Hematopoietic multipotent progenitor cell treated with erythropoietin and hydrocortisone succinate and interleukin-3 and kit ligand, for 15 days (in vitro differentiated cells): ENCODE measurements around the gene CLASP2.
"Not testable (repeated sequence)": the region's sequence is repeated elsewhere in the genome, so short reads cannot be mapped to it uniquely, and the experiment has no call there.

Source experiments
- DNase-seq: peaks from one replicate; pipeline ENCODE4 v3.0.0-alpha.2; 2015; ENCODE audit warnings: low spot score

The CLASP2 gene

GRCh38 chr3:33687406-33688010, 30.5 kb downstream of the CLASP2 start:
- no peak for DNase-seq

DNA sequence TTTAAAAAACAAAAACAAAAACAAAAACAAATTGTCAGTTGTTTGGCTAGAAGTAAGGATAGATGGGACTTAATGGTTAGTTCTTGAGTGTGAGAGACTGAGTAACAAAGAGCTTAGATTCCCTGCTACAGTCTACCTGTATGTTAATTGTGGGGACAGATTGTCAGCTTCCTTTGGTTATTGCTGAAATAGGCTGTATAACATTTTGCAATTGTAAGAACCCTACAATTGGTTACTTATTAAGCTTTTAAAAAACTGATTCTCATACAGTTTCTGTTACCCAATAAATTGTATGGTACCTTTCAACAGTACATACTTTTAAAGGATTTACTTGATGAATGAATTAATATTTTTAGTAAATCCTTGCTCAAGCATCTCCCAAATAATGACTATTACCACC, 35.3 kb downstream of the CLASP2 start:
- no peak for DNase-seq

- no peak for DNase-seq
These were observed 36.4 kb downstream of the CLASP2 start for GRCh38 chr3:33681667-33682066.

DNA sequence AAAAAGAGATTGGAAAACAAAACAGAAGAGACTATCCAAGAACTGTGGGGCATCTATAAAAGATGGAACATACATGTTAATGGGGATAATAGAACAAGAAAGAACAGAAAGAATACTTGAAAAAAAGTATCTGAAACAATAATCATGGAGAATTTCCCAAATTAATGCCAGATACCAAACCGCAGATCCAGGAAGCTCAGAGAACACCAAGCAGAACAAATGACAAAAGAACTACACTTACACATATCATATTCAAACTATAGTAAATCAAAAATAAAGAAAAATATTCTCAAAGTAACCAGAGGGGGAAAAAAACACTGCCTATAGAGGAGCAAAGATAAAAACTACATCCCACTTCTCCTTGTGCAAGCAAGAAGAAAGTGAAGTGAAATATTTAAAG, 40.0 kb downstream of the CLASP2 start:
- no peak for DNase-seq

DNA sequence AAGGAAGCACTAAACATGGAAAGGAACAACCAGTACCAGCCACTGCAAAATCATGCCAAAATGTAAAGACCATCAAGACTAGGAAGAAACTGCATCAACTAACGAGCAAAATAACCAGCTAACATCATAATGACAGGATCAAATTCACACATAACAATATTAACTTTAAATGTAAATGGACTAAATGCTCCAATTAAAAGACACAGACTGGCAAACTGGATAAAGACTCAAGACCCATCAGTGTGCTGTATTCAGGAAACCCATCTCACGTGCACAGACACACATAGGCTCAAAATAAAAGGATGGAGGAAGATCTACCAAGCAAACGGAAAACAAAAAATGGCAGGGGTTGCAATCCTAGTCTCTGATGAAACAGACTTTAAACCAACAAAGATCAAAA, 44.6 kb downstream of the CLASP2 start:
- DNase-seq = not testable (repeated sequence)

DNA sequence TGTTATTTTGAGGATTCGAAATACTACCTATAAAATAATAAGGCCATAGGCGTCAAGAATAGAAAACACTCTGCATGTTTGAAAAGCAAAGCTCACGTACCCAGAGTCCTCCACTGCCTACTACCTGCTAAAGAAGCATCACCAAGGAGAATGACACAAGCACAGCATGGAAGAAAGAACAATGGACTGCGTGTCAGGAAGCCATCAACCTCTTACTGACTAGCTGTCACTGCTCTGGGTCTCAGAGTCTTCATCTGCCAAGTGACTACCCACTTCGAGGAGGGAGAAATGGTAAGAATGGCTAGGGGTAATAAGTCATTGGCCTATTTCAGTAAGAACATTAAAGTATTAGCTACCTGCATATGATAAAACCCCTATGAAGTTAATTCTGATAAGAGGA, 49.4 kb downstream of the CLASP2 start:
- DNase-seq = no peak

DNA sequence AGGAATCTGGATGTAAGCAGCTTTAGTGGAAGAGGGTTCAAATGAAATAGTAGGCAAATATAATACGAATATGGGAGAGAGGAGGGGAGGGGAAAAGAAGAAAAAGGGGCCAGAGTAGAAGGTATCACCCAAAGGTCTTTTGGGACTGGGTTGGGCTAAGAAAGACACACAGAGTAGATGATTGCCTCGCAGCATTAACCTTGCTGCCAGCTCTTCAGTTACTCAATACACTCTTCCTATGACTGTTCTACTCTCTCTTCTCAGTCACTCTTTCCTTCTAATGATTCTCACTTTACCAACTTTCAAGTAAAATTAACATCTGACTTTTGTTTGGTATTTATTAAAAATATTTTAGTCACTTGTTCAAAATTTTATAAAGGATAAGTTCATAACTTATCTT, 52.8 kb downstream of the CLASP2 start:
- no peak for DNase-seq

GRCh38 chr3:33664195-33664594, 53.9 kb downstream of the CLASP2 start:
- no peak for DNase-seq

GRCh38 chr3:33663042-33663441, 55.0 kb downstream of the CLASP2 start:
- no peak for DNase-seq

DNA sequence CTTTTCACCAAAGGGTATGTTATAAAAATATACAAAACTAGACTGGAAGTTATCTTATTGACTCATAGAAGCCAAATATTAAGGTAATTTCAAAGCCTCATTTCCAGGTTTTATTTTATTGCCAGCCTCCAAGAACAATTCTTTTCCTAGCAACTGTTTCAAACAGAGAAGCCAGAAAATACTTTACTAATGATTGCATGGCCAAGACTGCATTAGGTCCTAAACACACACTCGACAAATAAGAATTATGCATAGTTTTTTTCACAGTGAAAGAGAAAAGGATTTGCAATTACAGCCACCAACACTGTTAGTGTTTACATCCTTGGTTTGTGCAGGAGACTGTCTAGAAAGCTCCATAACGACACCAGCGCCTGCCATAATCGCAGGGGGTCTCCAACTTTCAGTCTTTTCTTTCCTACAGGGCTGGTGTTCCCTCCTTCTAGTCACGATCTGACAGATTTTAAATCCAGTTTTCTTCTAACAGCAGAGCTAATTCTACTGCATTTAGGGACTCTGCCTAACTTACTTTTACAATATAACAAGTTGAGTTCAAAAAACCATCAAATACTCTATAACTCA, 58.1 kb downstream of the CLASP2 start:
- DNase-seq = no peak

DNA sequence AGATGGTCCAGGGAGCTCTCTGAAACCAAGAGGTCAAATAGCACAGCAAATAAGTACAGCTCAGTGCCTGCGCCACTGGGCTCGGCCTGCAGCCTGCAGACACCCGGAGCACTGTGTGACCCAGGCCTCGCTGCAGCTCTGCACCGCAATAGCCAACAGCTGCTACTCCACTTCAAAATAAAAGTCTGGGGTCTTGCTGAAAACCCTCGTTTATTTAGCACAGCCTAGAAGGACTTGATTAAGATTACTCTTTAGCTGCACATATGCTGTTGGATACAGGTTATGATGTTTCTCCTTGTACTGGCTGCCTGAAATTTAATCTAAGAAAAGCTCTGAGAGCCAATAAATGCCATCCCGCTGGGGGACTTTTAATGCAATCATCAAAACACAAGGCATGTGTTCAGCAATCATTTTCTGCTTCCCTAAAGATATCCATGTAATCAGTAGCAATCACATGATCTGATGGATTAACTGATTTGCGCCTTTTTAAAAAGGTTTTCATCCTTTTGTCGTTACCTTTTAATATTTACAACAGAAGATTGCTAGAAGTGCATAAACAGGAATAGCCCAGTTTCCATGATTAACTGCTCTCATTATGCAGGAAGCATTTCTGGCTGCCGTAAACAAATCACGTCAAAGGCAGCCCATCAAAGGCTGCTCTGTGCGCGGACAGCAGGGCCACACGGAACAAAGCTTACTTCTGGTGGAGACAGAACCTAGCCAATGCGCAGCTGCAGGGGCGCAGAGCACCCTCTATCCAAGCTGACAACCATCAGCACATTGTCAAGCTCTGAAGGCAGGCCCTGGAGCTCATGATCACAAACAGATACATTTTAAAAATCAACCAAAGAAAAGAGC, 58.8 kb downstream of the CLASP2 start:
- no peak for DNase-seq

- DNase-seq = no peak
These were observed 59.4 kb downstream of the CLASP2 start for GRCh38 chr3:33658621-33658990.

DNA sequence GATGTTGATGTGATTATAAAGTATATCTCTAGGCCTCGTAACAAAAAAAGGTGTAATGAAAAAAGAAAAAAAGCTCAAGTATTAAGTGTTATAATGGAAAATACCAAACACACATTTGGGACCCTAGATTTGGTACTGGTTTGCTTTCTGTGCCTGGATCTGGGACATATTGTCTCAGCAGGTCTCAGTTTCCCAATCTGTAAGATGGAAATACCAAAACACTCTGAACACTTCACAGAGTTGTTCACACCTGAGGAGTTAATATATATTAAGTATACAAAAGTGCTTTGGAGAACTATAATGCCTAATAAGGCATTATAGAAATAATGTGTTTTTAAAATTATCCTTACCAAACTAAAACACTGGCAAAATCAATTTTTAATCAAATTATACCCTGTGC, 60.0 kb downstream of the CLASP2 start:
- no peak for DNase-seq

DNA sequence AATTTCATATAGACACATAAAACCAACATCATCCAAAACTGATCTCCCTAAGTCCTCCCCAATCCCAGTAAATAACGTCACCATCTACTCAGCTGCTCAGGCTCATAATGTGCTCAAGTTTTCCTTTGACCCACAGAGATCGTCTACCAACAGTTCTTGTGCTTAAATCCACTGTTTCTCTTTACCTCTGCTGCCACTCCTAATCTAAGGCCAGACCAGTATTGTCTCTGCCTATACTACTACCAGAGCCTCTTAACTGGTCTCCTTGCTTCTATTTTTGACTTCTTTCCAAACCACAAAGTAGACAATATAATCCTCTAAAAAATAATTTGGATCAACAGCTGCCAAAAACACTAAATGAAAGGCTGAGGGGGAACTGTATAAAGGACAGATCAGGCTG, 65.3 kb downstream of the CLASP2 start:
- DNase-seq = no peak

GRCh38 chr3:33651101-33651500, 67.0 kb downstream of the CLASP2 start:
- not testable (repeated sequence) for DNase-seq

DNA sequence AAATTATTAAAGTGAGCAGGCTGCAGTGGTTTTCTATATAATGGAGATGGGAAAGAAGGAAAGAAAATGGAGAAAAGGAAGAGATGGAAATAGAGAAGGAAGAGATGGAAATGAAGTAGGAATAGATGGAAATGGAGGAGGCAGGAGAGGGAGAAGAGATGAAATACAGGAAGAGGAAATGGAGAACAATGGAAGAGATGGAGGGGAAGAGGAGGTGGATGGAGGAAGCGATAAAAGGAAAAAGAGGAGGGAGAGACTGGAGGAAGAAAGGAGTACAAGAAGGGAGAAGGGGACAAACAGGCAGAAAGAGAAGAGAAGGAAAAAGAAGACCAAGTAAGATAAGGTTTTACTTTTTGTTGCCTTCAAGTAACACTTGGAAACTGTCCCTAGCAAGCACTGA, 67.6 kb downstream of the CLASP2 start:
- no peak for DNase-seq

DNA sequence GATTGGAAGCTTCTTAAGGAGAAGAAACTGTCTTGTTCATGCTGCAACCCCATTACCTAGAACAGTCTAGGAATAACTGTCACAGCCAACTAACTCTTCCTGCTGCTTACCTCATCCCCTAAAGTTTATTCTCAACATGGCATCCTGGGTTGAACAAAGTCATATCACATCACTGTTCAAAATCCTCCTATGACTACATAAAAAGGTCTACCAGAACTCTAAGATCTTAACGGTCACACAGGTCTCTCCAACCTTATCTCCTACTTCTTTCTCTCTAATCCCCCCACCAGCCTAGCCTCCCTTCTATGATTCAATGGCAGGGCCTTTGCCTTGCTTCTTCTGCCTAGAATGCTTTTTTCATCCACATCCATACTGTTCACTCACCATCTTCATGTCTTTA, 69.3 kb downstream of the CLASP2 start:
- no peak for DNase-seq

GRCh38 chr3:33646406-33646805, 71.6 kb downstream of the CLASP2 start:
- DNase-seq = no peak

- DNase-seq = no peak
These were observed 72.9 kb downstream of the CLASP2 start for GRCh38 chr3:33645060-33645647.

DNA sequence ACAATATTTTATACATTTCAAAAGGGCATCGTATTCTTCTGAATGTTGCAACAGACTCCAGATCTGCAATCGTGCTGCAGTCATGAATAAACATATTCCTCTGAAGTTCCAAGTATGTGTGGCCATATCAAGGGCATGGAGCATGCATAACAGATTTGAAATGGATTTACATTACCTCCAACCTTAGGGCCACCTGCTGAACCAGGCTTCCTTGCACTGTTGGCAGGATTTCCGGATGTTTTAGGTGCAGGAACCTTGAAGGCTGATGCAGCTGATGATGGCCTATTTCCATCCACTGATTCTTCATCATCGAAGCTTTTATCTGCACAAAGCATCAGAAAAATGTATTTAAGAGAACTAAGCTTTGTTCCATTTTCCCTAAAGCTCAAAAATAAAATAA, 73.5 kb downstream of the CLASP2 start:
- no peak for DNase-seq

DNA sequence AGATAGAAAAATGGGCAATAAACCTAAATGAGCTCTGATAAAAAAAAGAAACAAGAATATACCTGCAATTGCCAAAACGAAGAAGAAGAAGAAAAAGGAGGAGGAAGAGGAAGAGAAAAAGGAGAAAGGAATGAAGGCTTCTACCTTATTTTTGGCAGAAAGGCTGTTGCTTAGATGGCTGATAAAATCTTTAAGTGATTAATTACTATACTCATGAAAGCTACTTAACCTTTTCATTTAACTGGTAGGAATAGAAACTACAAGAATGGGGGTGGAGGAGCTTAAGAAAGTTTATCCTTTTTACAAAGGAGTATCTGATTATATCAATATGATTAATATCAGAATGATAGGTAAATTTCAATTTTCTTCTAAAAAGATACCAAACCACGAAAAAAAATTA, 75.2 kb downstream of the CLASP2 start:
- DNase-seq = no peak

DNA sequence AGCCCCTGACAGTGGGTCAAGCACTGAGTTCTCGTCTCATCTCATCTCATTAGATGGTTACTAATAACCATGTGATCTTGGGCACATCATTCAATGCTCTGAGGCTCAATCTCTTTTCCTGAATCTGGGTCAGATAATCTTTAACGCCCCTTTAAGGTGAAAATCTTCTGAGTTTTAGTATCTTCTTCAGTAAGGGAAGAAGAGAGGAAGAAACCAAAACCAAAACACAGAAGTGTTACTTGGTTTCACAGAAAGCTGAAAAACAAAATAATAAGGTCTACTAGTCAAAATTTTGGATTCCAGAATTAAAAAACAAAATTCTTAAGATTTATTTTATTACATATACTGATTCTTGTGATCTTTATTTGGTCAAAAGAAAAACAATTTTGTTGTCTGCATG, 78.2 kb downstream of the CLASP2 start:
- DNase-seq = no peak

DNA sequence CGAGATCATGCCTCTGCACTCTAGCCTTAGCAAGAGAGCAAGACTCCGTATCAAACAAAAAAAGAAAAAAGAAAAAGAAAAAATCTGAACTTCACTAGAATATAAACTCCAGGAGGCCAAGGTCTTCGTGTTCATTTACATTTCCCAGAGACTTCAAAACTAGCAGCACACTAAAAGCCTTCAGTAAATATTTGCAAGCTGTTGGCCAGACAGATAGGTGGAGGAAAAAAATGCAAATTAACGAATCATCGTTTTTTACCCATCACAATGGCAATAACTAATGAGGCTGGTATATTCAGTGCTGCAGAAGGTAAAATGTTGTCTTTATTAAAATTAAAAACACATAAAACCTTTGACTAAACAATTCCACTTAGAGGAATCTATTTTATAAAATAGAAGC, 80.6 kb downstream of the CLASP2 start:
- DNase-seq = no peak
